IMR-90 (cell line): Measurements from ENCODE around the gene YJU2. TPM values are rescaled to one million over a fixed set of nuclear protein-coding genes. Genes with fewer than 3 reads are reported as not detected.

ENCODE experiments used
- ATAC-seq: fragments of 200-7000 bp; cut with Tn5 transposase; 2 replicates; pipeline ENCODE4 v1.9.1; 2020; ENCODE audit warnings: low read depth, mild to moderate bottlenecking, moderate library complexity
- BruUV-seq: library from RNA; stranded (reverse); fragments of 400-500 nt; replicated peaks from 2 replicates; lab custom pipeline; 2021; lab: Mats Ljungman, UMichigan
- CTCF ChIA-PET: fragments of 300-600 bp; formaldehyde crosslinking; extraction: SDS; loops from one replicate; lab custom pipeline; 2021; ENCODE audit warnings: antibody characterized with exemption; lab: Yijun Ruan, JAX
- POLR2A ChIA-PET: fragments of 300-600 bp; sonication (Branson Sonifier 250); formaldehyde crosslinking; loops from one replicate; lab custom pipeline; 2022; ENCODE audit warnings: antibody characterized with exemption; ENCODE audit not compliant: unreplicated experiment; lab: Charles Lee
- DNase-seq: peaks from one replicate; pipeline ENCODE4 v3.0.0; 2013
- H2AFZ ChIP-seq: replicated peaks from 2 replicates; pipeline ENCODE3; 2013; ENCODE audit warnings: low read length, mild to moderate bottlenecking; ENCODE audit not compliant: poor library complexity
- H2AK5ac ChIP-seq: 2 replicates; pipeline ENCODE4 v1.6.1; 2013; ENCODE audit warnings: low read depth, low read length, inconsistent platforms
- H2AK9ac ChIP-seq: replicated peaks from 2 replicates; pipeline ENCODE3; 2013; ENCODE audit warnings: mild to moderate bottlenecking, low read depth, low read length, moderate library complexity; ENCODE audit not compliant: poor library complexity
- H2BK120ac ChIP-seq: 2 replicates; pipeline ENCODE4 v1.6.1; 2013; ENCODE audit warnings: low read depth, low read length, inconsistent platforms
- H2BK15ac ChIP-seq: 3 replicates; pipeline ENCODE4 v1.6.1; 2013; ENCODE audit warnings: low read depth, low read length, inconsistent platforms
- H2BK20ac ChIP-seq: 2 replicates; pipeline ENCODE4 v1.6.1; 2013; ENCODE audit warnings: low read depth, mild to moderate bottlenecking, inconsistent platforms, low read length, moderate library complexity
- H2BK5ac ChIP-seq: 2 replicates; pipeline ENCODE4 v1.6.1; 2013; ENCODE audit warnings: mild to moderate bottlenecking, low read depth, low read length, inconsistent platforms; ENCODE audit not compliant: poor library complexity, severe bottlenecking
- H3K14ac ChIP-seq: replicated peaks from 2 replicates; pipeline ENCODE4 v1.6.1; 2013; ENCODE audit warnings: low read depth, low read length, inconsistent platforms
- H3K18ac ChIP-seq: 2 replicates; pipeline ENCODE4 v1.6.1; 2013; ENCODE audit warnings: low read depth, low read length, control low read depth
- H3K23ac ChIP-seq: 2 replicates; pipeline ENCODE4 v1.6.1; 2013; ENCODE audit warnings: low read depth, low read length, inconsistent platforms
- H3K27ac ChIP-seq: 2 replicates; pipeline ENCODE4 v1.5.1; 2013; ENCODE audit warnings: mild to moderate bottlenecking, control low read depth, low read length; ENCODE audit not compliant: insufficient read depth
- H3K27me3 ChIP-seq: 2 replicates; pipeline ENCODE4 v1.6.1; 2013; ENCODE audit warnings: low read length; ENCODE audit not compliant: control insufficient read depth, insufficient read depth
- H3K36me3 ChIP-seq: 2 replicates; pipeline ENCODE4 v1.6.1; 2013; ENCODE audit warnings: low read length, mixed read lengths; ENCODE audit not compliant: control insufficient read depth, insufficient read depth
- H3K4ac ChIP-seq: 2 replicates; pipeline ENCODE4 v1.6.1; 2013; ENCODE audit warnings: low read depth, low read length, inconsistent platforms
- H3K4me1 ChIP-seq: 2 replicates; pipeline ENCODE4 v1.6.1; 2013; ENCODE audit warnings: low read length, mixed read lengths; ENCODE audit not compliant: control insufficient read depth, insufficient read depth
- H3K4me2 ChIP-seq: 2 replicates; pipeline ENCODE4 v1.6.1; 2013; ENCODE audit warnings: low read depth, mild to moderate bottlenecking, control low read depth, low read length, moderate library complexity
- H3K4me3 ChIP-seq: 2 replicates; pipeline ENCODE4 v1.5.1; 2013; ENCODE audit warnings: low read depth, mild to moderate bottlenecking, control low read depth, low read length, moderate library complexity; ENCODE audit not compliant: insufficient read depth
- H3K56ac ChIP-seq: 2 replicates; pipeline ENCODE4 v1.6.1; 2013; ENCODE audit warnings: low read length, inconsistent platforms; ENCODE audit not compliant: insufficient read depth; ENCODE audit errors: extremely low read depth
- H3K79me1 ChIP-seq, 2 experiments: 2 replicates each; pipeline ENCODE4 v1.6.1; 2013; ENCODE audit warnings: low read length in 2 of 2, inconsistent platforms in 1 of 2, low read depth in 1 of 2
- H3K9ac ChIP-seq: 2 replicates; pipeline ENCODE4 v1.6.1; 2013; ENCODE audit warnings: low read depth, low read length, control low read depth
- H3K9me1 ChIP-seq: 2 replicates; pipeline ENCODE4 v1.6.1; 2013; ENCODE audit warnings: low read length, inconsistent platforms; ENCODE audit not compliant: insufficient read depth
- H3K9me3 ChIP-seq: 2 replicates; pipeline ENCODE4 v1.6.1; 2013; ENCODE audit warnings: low read length; ENCODE audit not compliant: control insufficient read depth, insufficient read depth
- H4K20me1 ChIP-seq: 2 replicates; pipeline ENCODE4 v1.6.1; 2013; ENCODE audit warnings: low read length, inconsistent platforms; ENCODE audit not compliant: insufficient read depth
- H4K5ac ChIP-seq: 2 replicates; pipeline ENCODE4 v1.6.1; 2013; ENCODE audit warnings: mild to moderate bottlenecking, low read depth, low read length, control low read depth
- H4K8ac ChIP-seq, 2 experiments: 2 replicates each; pipeline ENCODE4 v1.6.1; 2013; ENCODE audit warnings: low read depth in 2 of 2, low read length in 2 of 2, control low read depth in 1 of 2, inconsistent platforms in 1 of 2
- H4K91ac ChIP-seq: 2 replicates; pipeline ENCODE4 v1.6.1; 2013; ENCODE audit warnings: low read depth, low read length, inconsistent platforms; ENCODE audit not compliant: insufficient read depth
- BHLHE40 ChIP-seq: fragments of 150-350 bp; IDR thresholded peaks from 2 replicates; pipeline ENCODE4 v1.6.1; 2016; ENCODE audit warnings: mild to moderate bottlenecking, low read depth, low read length
- CEBPB ChIP-seq: IDR thresholded peaks from 2 replicates; pipeline ENCODE4 v1.6.1; 2012; ENCODE audit warnings: low read depth, low read length, improper control_type of control experiment
- CHD1 ChIP-seq: IDR thresholded peaks from 2 replicates; pipeline ENCODE4 v1.6.1; 2012; ENCODE audit warnings: low read depth, low read length, improper control_type of control experiment
- FOS ChIP-seq: fragments of 150-350 bp; IDR thresholded peaks from 2 replicates; pipeline ENCODE4 v1.6.1; 2016; ENCODE audit warnings: low read depth, low read length
- MAFK ChIP-seq: IDR thresholded peaks from 2 replicates; pipeline ENCODE4 v1.6.1; 2012; ENCODE audit warnings: low read depth, low read length, improper control_type of control experiment
- MAZ ChIP-seq: IDR thresholded peaks from 2 replicates; pipeline ENCODE4 v1.6.1; 2012; ENCODE audit warnings: low read depth, mild to moderate bottlenecking, low read length, improper control_type of control experiment, moderate library complexity, borderline replicate concordance
- MXI1 ChIP-seq: IDR thresholded peaks from 2 replicates; pipeline ENCODE4 v1.6.1; 2012; ENCODE audit warnings: low read depth, mild to moderate bottlenecking, low read length, moderate library complexity, borderline replicate concordance
- NFE2L2 ChIP-seq: fragments of 150-350 bp; IDR thresholded peaks from 2 replicates; pipeline ENCODE4 v1.6.1; 2016; ENCODE audit warnings: low read depth, mild to moderate bottlenecking, low read length
- POLR2A ChIP-seq: IDR thresholded peaks from 2 replicates; pipeline ENCODE4 v1.6.1; 2012; ENCODE audit warnings: mild to moderate bottlenecking, low read depth, low read length
- RAD21 ChIP-seq: IDR thresholded peaks from 2 replicates; pipeline ENCODE4 v1.6.1; 2012; ENCODE audit warnings: low read length, improper control_type of control experiment
- RCOR1 ChIP-seq: IDR thresholded peaks from 2 replicates; pipeline ENCODE4 v1.6.1; 2012; ENCODE audit warnings: mild to moderate bottlenecking, low read length, improper control_type of control experiment; ENCODE audit not compliant: insufficient replicate concordance
- RFX5 ChIP-seq: IDR thresholded peaks from 2 replicates; pipeline ENCODE4 v1.8.0; 2012; ENCODE audit warnings: low read depth, mild to moderate bottlenecking, low read length, moderate library complexity
- SMC3 ChIP-seq: fragments of 150-350 bp; IDR thresholded peaks from 2 replicates; pipeline ENCODE4 v1.6.1; 2016; ENCODE audit warnings: low read depth, mild to moderate bottlenecking, antibody characterized with exemption, low read length, moderate library complexity
- WGBS, 2 experiments: methylation state at CpG; one replicate each; pipeline versions ENCODE4 v1.1.5 to v1.1.7; 2013; ENCODE audit warnings: missing lambda C conversion rate in 2 of 2; ENCODE audit not compliant: insufficient read length in 1 of 2; ENCODE audit errors: extremely low coverage in 2 of 2; 5-methylcytosine and 5-hydroxymethylcytosine counted together
- dilution Hi-C: fragments of 300-500 bp; cut with HindIII; formaldehyde crosslinking; loops from one replicate; pipeline ENCODE4 v1.14.3; 2018; ENCODE audit warnings: low sequenced_read_pairs; ENCODE audit not compliant: unreplicated experiment
- in situ Hi-C: fragments of 300-500 bp; cut with MboI; formaldehyde crosslinking; loops from 3 replicates; pipeline ENCODE4 v1.14.3; 2019; ENCODE audit warnings: low sequenced_read_pairs, inconsistent platforms, mixed read lengths
- intact Hi-C: fragments of 100-400 bp; cut with micrococcal nuclease; formaldehyde crosslinking; loops from 2 replicates; pipeline ENCODE4 v1.10.0; 2022
- polyA plus RNA-seq, 3 experiments: library from polyadenylated mRNA; depleted of rRNA; stranded (reverse); fragments of >200 nt; gene quantifications; 2 replicates each; pipeline ENCODE4 v1.2.3, GENCODE V29; 2012; ENCODE audit warnings: low replicate concordance in 1 of 3
- total RNA-seq: library from RNA; depleted of rRNA; stranded (reverse); fragments of >200 nt; gene quantifications from 2 replicates; pipeline ENCODE4 v1.2.3, GENCODE V29; 2012
- TF ChIP-seq, protein P1 (sequence below): fragments of 150-350 bp; IDR thresholded peaks from 2 replicates; pipeline ENCODE4 v1.6.1; 2016; ENCODE audit warnings: low read depth, mild to moderate bottlenecking, low read length, moderate library complexity, borderline replicate concordance
- TF ChIP-seq, protein P2 (sequence below): conservative IDR thresholded peaks from 2 replicates; pipeline ENCODE4 v1.5.1; 2012; ENCODE audit warnings: mild to moderate bottlenecking, low read depth, low read length, improper control_type of control experiment
- TF ChIP-seq, protein P3 (sequence below): fragments of 150-350 bp; IDR thresholded peaks from 2 replicates; pipeline ENCODE4 v1.6.1; 2017; ENCODE audit warnings: mild to moderate bottlenecking, antibody characterized with exemption, low read length, low read depth

The YJU2 gene
- total and polyA plus RNA-seq, 2 of the 4 experiments (the other 2 are of a cell fraction): 15.6 to 18.9 TPM

DNA sequence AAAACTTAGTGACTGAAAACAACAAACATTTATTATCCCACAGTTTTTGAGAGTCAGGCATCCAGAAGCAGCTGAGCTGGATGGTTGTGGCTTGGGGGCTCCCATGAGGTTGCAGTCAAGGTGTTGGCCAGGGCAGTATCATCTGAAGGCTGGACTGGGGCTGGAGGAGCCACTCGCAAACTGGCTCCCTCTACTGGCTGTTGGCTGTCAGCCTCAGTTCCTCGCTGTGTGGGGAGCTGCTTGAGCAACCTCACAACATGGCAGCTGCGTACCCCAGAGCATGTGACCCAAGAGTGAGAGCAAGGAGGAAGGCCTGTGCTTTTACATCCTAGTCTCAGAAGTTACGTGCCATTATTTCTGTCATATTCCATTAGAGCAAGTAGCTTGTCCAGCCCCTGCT, 9.7 kb downstream of the YJU2 start:
- Histone ChIP-seq H2BK120ac (no peak overlapping the region), H3K4me3 (no peak overlapping the region), H3K9me3 (peaks cover 8% of the 10 kb centered on the region; the same call in 1 of the 2 replicates), H3K56ac (no peak overlapping the region), H3K4ac (no peak overlapping the region), H3K9me1 (no peaks in the 10 kb centered on the region), H3K4me2 (no peak overlapping the region), H2AK9ac (no peak overlapping the region), H3K4me1 (no peaks in the 10 kb centered on the region), H3K18ac (no peak overlapping the region), H3K36me3 (peaks cover 46% of the 10 kb centered on the region), H2BK15ac (no peak overlapping the region), H3K79me1 (no peaks in the 10 kb centered on the region), H2AFZ (no peak overlapping the region), H2BK5ac (no peak overlapping the region), H3K14ac (no peak overlapping the region), H3K23ac (no peak overlapping the region), H3K27me3 (no peaks in the 10 kb centered on the region), H4K20me1 (no peaks in the 10 kb centered on the region), H4K8ac (no peak overlapping the region), H2AK5ac (no peak overlapping the region), H4K5ac (no peak overlapping the region), H4K91ac (no peak overlapping the region), H2BK20ac (no peak overlapping the region), H3K27ac (no peak overlapping the region), H3K9ac (no peak overlapping the region)
- no TSS peak for BruUV-seq
- DNase-seq (no peak), ATAC-seq (no peak)
- intact Hi-C loops (no loop called here), dilution Hi-C loops (no loop called here), in situ Hi-C loops (no loop called here)
- ChIA-PET POLR2A (no interaction called here), CTCF (interaction anchor here (1.1 to 1.9 kb wide), 2 partner anchors 8 to 9 kb away, joined by 3 to 4 read pairs; partner anchors contain the start of gene YJU2)
- no CpG with 5 or more reads among the region's 4 CpGs for WGBS, 2 experiments
- TF ChIP-seq SMC3 (no peak), BHLHE40 (no peak), RFX5 (no peak), MXI1 (no peak), CEBPB (no peak), POLR2A (no peak), RAD21 (no peak), NFE2L2 (no peak), RCOR1 (no peak), FOS (no peak), MAFK (no peak), CHD1 (no peak), MAZ (no peak)
- TF ChIP-seq, protein P1, sequence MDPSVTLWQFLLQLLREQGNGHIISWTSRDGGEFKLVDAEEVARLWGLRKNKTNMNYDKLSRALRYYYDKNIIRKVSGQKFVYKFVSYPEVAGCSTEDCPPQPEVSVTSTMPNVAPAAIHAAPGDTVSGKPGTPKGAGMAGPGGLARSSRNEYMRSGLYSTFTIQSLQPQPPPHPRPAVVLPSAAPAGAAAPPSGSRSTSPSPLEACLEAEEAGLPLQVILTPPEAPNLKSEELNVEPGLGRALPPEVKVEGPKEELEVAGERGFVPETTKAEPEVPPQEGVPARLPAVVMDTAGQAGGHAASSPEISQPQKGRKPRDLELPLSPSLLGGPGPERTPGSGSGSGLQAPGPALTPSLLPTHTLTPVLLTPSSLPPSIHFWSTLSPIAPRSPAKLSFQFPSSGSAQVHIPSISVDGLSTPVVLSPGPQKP: no peak
- TF ChIP-seq, protein P2, sequence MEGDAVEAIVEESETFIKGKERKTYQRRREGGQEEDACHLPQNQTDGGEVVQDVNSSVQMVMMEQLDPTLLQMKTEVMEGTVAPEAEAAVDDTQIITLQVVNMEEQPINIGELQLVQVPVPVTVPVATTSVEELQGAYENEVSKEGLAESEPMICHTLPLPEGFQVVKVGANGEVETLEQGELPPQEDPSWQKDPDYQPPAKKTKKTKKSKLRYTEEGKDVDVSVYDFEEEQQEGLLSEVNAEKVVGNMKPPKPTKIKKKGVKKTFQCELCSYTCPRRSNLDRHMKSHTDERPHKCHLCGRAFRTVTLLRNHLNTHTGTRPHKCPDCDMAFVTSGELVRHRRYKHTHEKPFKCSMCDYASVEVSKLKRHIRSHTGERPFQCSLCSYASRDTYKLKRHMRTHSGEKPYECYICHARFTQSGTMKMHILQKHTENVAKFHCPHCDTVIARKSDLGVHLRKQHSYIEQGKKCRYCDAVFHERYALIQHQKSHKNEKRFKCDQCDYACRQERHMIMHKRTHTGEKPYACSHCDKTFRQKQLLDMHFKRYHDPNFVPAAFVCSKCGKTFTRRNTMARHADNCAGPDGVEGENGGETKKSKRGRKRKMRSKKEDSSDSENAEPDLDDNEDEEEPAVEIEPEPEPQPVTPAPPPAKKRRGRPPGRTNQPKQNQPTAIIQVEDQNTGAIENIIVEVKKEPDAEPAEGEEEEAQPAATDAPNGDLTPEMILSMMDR: no peak
- TF ChIP-seq, protein P3, sequence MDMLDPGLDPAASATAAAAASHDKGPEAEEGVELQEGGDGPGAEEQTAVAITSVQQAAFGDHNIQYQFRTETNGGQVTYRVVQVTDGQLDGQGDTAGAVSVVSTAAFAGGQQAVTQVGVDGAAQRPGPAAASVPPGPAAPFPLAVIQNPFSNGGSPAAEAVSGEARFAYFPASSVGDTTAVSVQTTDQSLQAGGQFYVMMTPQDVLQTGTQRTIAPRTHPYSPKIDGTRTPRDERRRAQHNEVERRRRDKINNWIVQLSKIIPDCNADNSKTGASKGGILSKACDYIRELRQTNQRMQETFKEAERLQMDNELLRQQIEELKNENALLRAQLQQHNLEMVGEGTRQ: no peak
